ENCODE data around the gene STON2. TPM values are rescaled to one million over a fixed set of nuclear protein-coding genes. Genes with fewer than 3 reads are reported as not detected.

The STON2 gene
- polyA plus RNA-seq, 2 of the 4 experiments (the other 2 are of a cell fraction), result 0.53 to 1.3 TPM

DNA sequence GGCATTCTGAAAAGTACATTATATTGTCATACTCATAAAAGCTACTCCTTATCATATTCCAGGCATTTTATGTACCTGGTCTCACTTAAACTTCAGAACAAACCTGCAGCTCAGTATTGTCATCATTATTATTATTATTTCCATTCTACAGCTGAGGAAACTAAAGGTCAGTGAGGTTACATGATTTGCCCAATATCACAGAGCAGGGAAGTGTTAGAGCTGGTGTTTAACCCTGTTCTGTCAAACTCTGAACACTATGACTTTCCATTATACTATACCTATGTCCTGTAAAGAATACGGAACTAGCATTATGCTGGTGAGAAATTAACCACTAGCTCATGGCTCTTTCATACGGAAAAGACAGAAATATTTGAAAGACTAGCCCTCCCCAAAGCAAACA, 56.4 kb downstream of the STON2 start:
- Histone ChIP-seq H3K4me3 (no peak overlapping the region), H3K27ac (no peak overlapping the region), H3K4me2 (no peak overlapping the region), H3K9me3 (no peaks in the 10 kb centered on the region), H3K4me1 (no peaks in the 10 kb centered on the region)
- ATAC-seq (no peak), DNase-seq (ENCODE audit: low read depth in 1 of 2, low spot score in 1 of 2) (no peak), FAIRE-seq (no peak)
- WGBS (ENCODE audit: missing lambda C conversion rate), result 19% methylated on average over 2 of the region's 2 CpGs
- no peak for TF ChIP-seq EP300 (IDR thresholded peaks at IDR 0.05)
- TF ChIP-seq ATOH8 (CRISPR knock-in tag; IDR thresholded peaks at IDR 0.05; ENCODE audit: low read depth), result no peak
- no peak for TF ChIP-seq TFCP2L1 (CRISPR knock-in tag; IDR thresholded peaks at IDR 0.05)
- no peak for TF ChIP-seq BCL3 (IDR thresholded peaks at IDR 0.05)
- TF ChIP-seq NR3C1 (IDR thresholded peaks at IDR 0.05), result no peak
- TF ChIP-seq ESRRA (IDR thresholded peaks at IDR 0.05; ENCODE audit: borderline replicate concordance, low read length), result no peak
- TF ChIP-seq ZSCAN20 (CRISPR knock-in tag; IDR thresholded peaks at IDR 0.05), result no peak
- TF ChIP-seq ZFP36 (IDR thresholded peaks at IDR 0.05; ENCODE audit: borderline replicate concordance, partially characterized antibody), result no peak
- TF ChIP-seq, protein P1, sequence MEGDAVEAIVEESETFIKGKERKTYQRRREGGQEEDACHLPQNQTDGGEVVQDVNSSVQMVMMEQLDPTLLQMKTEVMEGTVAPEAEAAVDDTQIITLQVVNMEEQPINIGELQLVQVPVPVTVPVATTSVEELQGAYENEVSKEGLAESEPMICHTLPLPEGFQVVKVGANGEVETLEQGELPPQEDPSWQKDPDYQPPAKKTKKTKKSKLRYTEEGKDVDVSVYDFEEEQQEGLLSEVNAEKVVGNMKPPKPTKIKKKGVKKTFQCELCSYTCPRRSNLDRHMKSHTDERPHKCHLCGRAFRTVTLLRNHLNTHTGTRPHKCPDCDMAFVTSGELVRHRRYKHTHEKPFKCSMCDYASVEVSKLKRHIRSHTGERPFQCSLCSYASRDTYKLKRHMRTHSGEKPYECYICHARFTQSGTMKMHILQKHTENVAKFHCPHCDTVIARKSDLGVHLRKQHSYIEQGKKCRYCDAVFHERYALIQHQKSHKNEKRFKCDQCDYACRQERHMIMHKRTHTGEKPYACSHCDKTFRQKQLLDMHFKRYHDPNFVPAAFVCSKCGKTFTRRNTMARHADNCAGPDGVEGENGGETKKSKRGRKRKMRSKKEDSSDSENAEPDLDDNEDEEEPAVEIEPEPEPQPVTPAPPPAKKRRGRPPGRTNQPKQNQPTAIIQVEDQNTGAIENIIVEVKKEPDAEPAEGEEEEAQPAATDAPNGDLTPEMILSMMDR (IDR thresholded peaks at IDR 0.05), result no peak
- no peak for TF ChIP-seq RARB (CRISPR knock-in tag; IDR thresholded peaks at IDR 0.05)
- TF ChIP-seq ZC3H11A (IDR thresholded peaks at IDR 0.05), result no peak
- TF ChIP-seq, protein P2, sequence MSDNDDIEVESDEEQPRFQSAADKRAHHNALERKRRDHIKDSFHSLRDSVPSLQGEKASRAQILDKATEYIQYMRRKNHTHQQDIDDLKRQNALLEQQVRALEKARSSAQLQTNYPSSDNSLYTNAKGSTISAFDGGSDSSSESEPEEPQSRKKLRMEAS (IDR thresholded peaks at IDR 0.05), result no peak
- TF ChIP-seq CHD4 (IDR thresholded peaks at IDR 0.05; ENCODE audit: borderline replicate concordance), result no peak
- ChIA-PET CTCF (interaction anchor here (0.9 kb wide), 1 partner anchor 36 kb away, joined by 3 read pairs; no protein-coding TSS in a partner anchor), POLR2A (no interaction called here)

DNA sequence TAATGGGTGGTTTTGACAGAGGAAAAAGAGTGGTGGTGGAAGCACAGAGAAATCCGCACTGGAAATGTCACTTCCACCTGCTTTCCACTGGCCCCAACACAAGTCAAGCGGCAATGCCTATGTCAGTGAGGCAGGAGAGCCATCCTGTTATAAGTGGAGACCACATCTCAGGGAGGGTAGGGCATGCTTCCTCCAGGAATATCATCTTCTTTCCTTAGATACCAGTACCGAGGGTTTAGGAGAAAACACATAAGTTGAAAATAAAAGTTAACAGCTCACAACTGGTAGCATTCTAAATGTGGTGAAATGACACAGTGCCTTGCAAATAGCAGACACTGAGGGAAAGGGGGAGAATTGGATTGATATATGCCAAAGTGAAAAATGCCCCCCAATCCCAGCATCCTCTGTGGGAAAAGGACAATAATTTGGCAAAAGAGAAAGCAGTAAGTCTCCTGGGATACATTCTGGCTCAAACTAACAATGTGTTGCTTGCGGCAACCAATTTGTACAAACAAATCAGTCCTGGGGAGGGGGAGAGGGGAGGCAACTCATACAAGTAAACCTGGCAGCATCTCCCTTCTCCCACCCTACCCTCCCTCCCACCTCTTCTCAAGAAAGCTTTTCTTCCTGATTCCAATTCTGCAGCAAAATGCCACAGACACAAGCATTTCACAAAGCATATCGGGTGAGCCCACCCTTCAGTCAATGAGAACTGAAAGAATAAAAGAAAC, 57.1 kb downstream of the STON2 start:
- DNase-seq (ENCODE audit: low read depth in 1 of 2, low spot score in 1 of 2) (no peak), FAIRE-seq (no peak), ATAC-seq (no peak)
- no peak overlapping the region for H3K4me3 ChIP-seq
- CTCF ChIA-PET, result interaction anchor here (1.2 kb wide), 1 partner anchor 8 kb away, joined by 4 read pairs; no protein-coding TSS in a partner anchor
- H3K9me3 ChIP-seq, result no peaks in the 10 kb centered on the region
- POLR2A ChIA-PET, result no interaction called here
- no peak overlapping the region for H3K27ac ChIP-seq
- H3K4me2 ChIP-seq, result no peak overlapping the region
- no peaks in the 10 kb centered on the region for H3K4me1 ChIP-seq
- WGBS (ENCODE audit: missing lambda C conversion rate), result 67% methylated on average over 5 of the region's 5 CpGs
- TF ChIP-seq ZNF302 (CRISPR knock-in tag; IDR thresholded peaks at IDR 0.05), result no peak
- TF ChIP-seq, protein P2 (IDR thresholded peaks at IDR 0.05), result no peak
- TF ChIP-seq RCOR1 (IDR thresholded peaks at IDR 0.05; ENCODE audit: low read depth, low read length), result no peak
- TF ChIP-seq KDM1A (IDR thresholded peaks at IDR 0.05; ENCODE audit: low read depth), result no peak
- TF ChIP-seq USF2 (IDR thresholded peaks at IDR 0.05), result no peak
- no peak for TF ChIP-seq HDAC2 (IDR thresholded peaks at IDR 0.05)
- TF ChIP-seq RFX5 (IDR thresholded peaks at IDR 0.05), result no peak
- TF ChIP-seq FOXS1 (CRISPR knock-in tag; IDR thresholded peaks at IDR 0.05), result no peak
- TF ChIP-seq PHF8 (IDR thresholded peaks at IDR 0.05; ENCODE audit: borderline replicate concordance, low read depth), result no peak
- no peak for TF ChIP-seq NR3C1 (IDR thresholded peaks at IDR 0.05)
- TF ChIP-seq FOSL2 (IDR thresholded peaks at IDR 0.05), result no peak
- no peak for TF ChIP-seq FOSL2 (CRISPR knock-in tag; IDR thresholded peaks at IDR 0.05)
- no peak for TF ChIP-seq KDM5A (IDR thresholded peaks at IDR 0.05)
- no peak for TF ChIP-seq HES2 (IDR thresholded peaks at IDR 0.05)
- TF ChIP-seq NFE2L2 (conservative IDR thresholded peaks at IDR 0.05; ENCODE audit: low read length), result no peak
- TF ChIP-seq, protein P3, sequence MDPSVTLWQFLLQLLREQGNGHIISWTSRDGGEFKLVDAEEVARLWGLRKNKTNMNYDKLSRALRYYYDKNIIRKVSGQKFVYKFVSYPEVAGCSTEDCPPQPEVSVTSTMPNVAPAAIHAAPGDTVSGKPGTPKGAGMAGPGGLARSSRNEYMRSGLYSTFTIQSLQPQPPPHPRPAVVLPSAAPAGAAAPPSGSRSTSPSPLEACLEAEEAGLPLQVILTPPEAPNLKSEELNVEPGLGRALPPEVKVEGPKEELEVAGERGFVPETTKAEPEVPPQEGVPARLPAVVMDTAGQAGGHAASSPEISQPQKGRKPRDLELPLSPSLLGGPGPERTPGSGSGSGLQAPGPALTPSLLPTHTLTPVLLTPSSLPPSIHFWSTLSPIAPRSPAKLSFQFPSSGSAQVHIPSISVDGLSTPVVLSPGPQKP (IDR thresholded peaks at IDR 0.05; ENCODE audit: low read depth, low read length), result no peak
- TF ChIP-seq CHD2 (IDR thresholded peaks at IDR 0.05; ENCODE audit: low read length, partially characterized antibody), result no peak

Data from A549 (cell line).